GM12874 (cell line): ENCODE results near the gene LIPA.

ENCODE experiments used
- TF ChIP-seq, protein P1 (sequence below): IDR thresholded peaks from 2 replicates; pipeline ENCODE4 v1.5.1; 2011; ENCODE audit warnings: low read depth, mild to moderate bottlenecking, control low read depth, low read length, moderate library complexity; ENCODE audit not compliant: insufficient read depth

Gene LIPA

DNA sequence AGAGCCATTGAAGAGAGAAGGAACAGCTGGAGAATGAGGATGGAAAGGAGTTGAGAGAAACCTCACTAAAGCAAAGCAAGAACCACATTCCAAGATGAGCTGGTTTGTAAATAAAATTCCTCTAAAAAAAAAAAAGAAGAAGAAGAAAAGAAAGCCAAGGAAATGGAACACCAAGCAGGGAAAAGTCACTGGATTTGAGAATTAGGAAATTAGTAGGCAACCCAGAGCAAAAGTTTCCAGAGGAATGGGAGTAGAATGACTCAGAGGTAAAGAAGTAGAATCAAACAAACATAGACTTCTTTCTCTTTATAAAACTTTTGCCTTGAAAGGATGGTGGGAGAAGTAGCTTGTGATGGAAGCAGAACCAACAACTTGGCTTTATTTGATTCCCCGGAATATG, 48.3 kb downstream of the LIPA start:
- TF ChIP-seq, protein P1, sequence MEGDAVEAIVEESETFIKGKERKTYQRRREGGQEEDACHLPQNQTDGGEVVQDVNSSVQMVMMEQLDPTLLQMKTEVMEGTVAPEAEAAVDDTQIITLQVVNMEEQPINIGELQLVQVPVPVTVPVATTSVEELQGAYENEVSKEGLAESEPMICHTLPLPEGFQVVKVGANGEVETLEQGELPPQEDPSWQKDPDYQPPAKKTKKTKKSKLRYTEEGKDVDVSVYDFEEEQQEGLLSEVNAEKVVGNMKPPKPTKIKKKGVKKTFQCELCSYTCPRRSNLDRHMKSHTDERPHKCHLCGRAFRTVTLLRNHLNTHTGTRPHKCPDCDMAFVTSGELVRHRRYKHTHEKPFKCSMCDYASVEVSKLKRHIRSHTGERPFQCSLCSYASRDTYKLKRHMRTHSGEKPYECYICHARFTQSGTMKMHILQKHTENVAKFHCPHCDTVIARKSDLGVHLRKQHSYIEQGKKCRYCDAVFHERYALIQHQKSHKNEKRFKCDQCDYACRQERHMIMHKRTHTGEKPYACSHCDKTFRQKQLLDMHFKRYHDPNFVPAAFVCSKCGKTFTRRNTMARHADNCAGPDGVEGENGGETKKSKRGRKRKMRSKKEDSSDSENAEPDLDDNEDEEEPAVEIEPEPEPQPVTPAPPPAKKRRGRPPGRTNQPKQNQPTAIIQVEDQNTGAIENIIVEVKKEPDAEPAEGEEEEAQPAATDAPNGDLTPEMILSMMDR = no peak

DNA sequence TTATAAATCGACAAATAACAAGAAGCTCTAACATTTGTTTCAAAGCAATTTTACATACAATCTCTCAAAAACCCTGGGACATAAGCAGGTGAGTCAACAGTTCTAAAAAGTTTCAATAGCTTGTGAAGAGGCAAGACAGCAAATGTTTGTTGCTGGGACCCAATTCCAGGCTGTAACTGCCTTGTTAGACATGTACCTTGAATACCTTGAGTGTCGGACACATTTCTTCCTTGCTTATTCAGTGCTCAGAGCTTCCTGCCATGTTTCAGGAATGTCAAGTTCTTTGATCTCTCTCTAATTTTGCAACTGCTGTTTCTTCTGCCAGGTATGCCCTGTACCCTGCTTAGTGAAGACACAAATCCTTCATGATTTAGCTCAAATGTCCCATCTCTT, 49.5 kb downstream of the LIPA start:
- TF ChIP-seq, protein P1 = no peak

- TF ChIP-seq, protein P1 = no peak
These were observed 50.1 kb downstream of the LIPA start for GRCh38 chr10:89201345-89202032.

- TF ChIP-seq, protein P1 = no peak
These were observed 54.1 kb downstream of the LIPA start for GRCh38 chr10:89197473-89197872.

DNA sequence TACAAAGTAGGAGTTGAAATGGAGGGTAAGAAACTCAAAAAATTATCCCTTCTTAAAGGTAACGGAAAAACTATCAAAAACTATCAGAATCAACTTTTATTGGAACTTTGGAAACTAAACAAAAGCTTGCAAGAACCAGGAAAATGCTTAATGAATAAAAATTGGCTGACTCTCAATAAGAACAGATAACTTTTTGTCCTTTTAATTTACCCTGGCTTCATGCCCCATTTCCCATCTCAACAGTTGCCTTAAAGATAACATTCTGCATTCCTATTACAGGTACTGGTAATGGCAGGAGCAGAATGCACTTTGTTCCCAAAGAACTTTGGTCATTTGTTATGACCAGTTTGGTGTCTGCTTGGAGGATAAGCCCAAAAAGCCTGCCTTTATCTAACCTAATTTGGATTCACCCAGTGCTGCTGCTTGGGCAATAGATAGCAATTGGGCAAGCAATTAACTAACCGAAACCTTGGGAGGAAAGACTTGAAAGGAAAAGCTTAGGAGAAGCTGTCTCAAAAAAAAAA, 62.3 kb downstream of the LIPA start:
- TF ChIP-seq, protein P1 = no peak

GRCh38 chr10:89185658-89186057, 65.9 kb downstream of the LIPA start:
- TF ChIP-seq, protein P1 = no peak

- TF ChIP-seq, protein P1 = no peak
These were observed 66.9 kb downstream of the LIPA start for GRCh38 chr10:89184638-89185037.
